HCT116 (cell line): ENCODE data around the gene DOHH. TPM values are rescaled to one million over a fixed set of nuclear protein-coding genes. Genes with fewer than 3 reads are reported as not detected.

ENCODE experiments used
- ATAC-seq: fragments of 200-7000 bp; cut with Tn5 transposase; 2 replicates; pipeline ENCODE4 v1.9.1; 2020; ENCODE audit warnings: mild to moderate bottlenecking, moderate library complexity
- BruUV-seq: library from RNA; stranded (reverse); fragments of 400-500 nt; replicated peaks from 2 replicates; lab custom pipeline; 2021; lab: Mats Ljungman, UMichigan
- CTCF ChIA-PET: fragments of 300-600 bp; sonication (Branson Sonifier 250); formaldehyde crosslinking; loops from one replicate; lab custom pipeline; 2021; ENCODE audit warnings: antibody characterized with exemption; lab: Charles Lee
- POLR2A ChIA-PET: fragments of 300-600, 350-600 bp; sonication (Branson Sonifier 250); formaldehyde crosslinking; loops from one replicate; lab custom pipeline; 2021; ENCODE audit warnings: antibody characterized with exemption; lab: Charles Lee
- RAD21 ChIA-PET, 2 experiments: fragments of 300-600 bp; sonication (Branson Sonifier 250); formaldehyde crosslinking; loops; one replicate each; lab custom pipeline; 2023; ENCODE audit warnings: low total read pairs in 2 of 2; ENCODE audit not compliant: uncharacterized antibody in 2 of 2, unreplicated experiment in 2 of 2, low non-redundant PET in 1 of 2; lab: Charles Lee
- DNase-seq: peaks from one replicate; pipeline ENCODE4 v3.0.0-alpha.2; 2010; ENCODE audit warnings: low read depth, low spot score
- H2AFZ ChIP-seq: fragments of 200-600 bp; shearing (Covaris generic), sonication (generic); 2 replicates; pipeline ENCODE4 v1.6.1; 2017; ENCODE audit warnings: low read depth, mixed run types, mixed read lengths, antibody characterized with exemption, low read length; ENCODE audit not compliant: poor library complexity, severe bottlenecking
- H3K27ac ChIP-seq: 2 replicates; pipeline ENCODE4 v1.5.1; 2012; ENCODE audit warnings: low read depth, low read length
- H3K27me3 ChIP-seq: fragments of 200-600 bp; sonication (generic); 2 replicates; pipeline ENCODE4 v1.6.1; 2016; ENCODE audit warnings: mixed run types, low read length, mixed read lengths; ENCODE audit not compliant: insufficient read depth
- H3K36me3 ChIP-seq, 2 experiments: fragments of 200-500 bp in 1 of 2; fragments of 200-600 bp in 1 of 2; sonication (Bioruptor generic) in 1 of 2; sonication (generic) in 1 of 2; 2 replicates each; pipeline versions ENCODE4 v1.5.1 to v1.6.1; 2014 to 2016; ENCODE audit warnings: low read length in 2 of 2, inconsistent platforms in 1 of 2, mixed read lengths in 1 of 2, mixed run types in 1 of 2; ENCODE audit not compliant: insufficient read depth in 2 of 2, control insufficient read depth in 1 of 2
- H3K4me1 ChIP-seq, 2 experiments: fragments of 200-600 bp in 1 of 2; sonication (generic) in 1 of 2; 2 replicates each; pipeline versions ENCODE4 v1.5.1 to v1.6.1; 2012 to 2017; ENCODE audit warnings: low read length in 2 of 2, inconsistent platforms in 1 of 2, mild to moderate bottlenecking in 1 of 2, mixed read lengths in 1 of 2, mixed run types in 1 of 2, moderate library complexity in 1 of 2; ENCODE audit not compliant: insufficient read depth in 2 of 2, control insufficient read depth in 1 of 2
- H3K4me2 ChIP-seq: fragments of 200-600 bp; sonication (generic); 2 replicates; pipeline ENCODE4 v1.6.1; 2017; ENCODE audit warnings: mixed run types, low read length, mixed read lengths
- H3K4me3 ChIP-seq, 2 experiments: fragments of 200-600 bp in 1 of 2; sonication (generic) in 1 of 2; replicated peaks in 1 of 2; 2 replicates each; pipeline ENCODE4 v1.5.1; 2011 to 2016; ENCODE audit warnings: low read length in 2 of 2, control low read depth in 1 of 2, low read depth in 1 of 2, mild to moderate bottlenecking in 1 of 2, mixed read lengths in 1 of 2, mixed run types in 1 of 2
- H3K79me2 ChIP-seq: fragments of 200-600 bp; sonication (generic); 2 replicates; pipeline ENCODE4 v1.6.1; 2017; ENCODE audit warnings: mild to moderate bottlenecking, mixed run types, low read length, moderate library complexity, mixed read lengths; ENCODE audit not compliant: insufficient read depth
- H3K9ac ChIP-seq: fragments of 200-600 bp; sonication (generic); 2 replicates; pipeline ENCODE4 v1.6.1; 2016; ENCODE audit warnings: low read length, mixed read lengths
- H3K9me2 ChIP-seq: fragments of 200-600 bp; sonication (generic), shearing (Covaris generic); 2 replicates; pipeline ENCODE4 v1.6.1; 2017; ENCODE audit warnings: mixed run types, mild to moderate bottlenecking, moderate library complexity; ENCODE audit not compliant: insufficient read depth
- H3K9me3 ChIP-seq, 2 experiments: fragments of 200-500 bp in 1 of 2; fragments of 200-600 bp in 1 of 2; sonication (Bioruptor generic) in 1 of 2; sonication (generic) in 1 of 2; 2 replicates each; pipeline ENCODE4 v1.6.1; 2014 to 2017; ENCODE audit warnings: low read length in 2 of 2, mixed read lengths in 2 of 2, inconsistent platforms in 1 of 2, low read depth in 1 of 2, mild to moderate bottlenecking in 1 of 2, mixed run types in 1 of 2, moderate library complexity in 1 of 2; ENCODE audit not compliant: control insufficient read depth in 1 of 2, insufficient read depth in 1 of 2
- H4K20me1 ChIP-seq: fragments of 200-600 bp; sonication (generic), shearing (Covaris generic); 2 replicates; pipeline ENCODE4 v1.6.1; 2017; ENCODE audit warnings: mixed run types, mild to moderate bottlenecking, moderate library complexity; ENCODE audit not compliant: insufficient read depth
- ATF3 ChIP-seq: IDR thresholded peaks from 2 replicates; pipeline ENCODE4 v1.6.1; 2012
- CBX3 ChIP-seq: IDR thresholded peaks from 2 replicates; pipeline ENCODE4 v1.6.1; 2012; ENCODE audit warnings: low read depth
- CEBPB ChIP-seq: IDR thresholded peaks from 2 replicates; pipeline ENCODE4 v1.6.1; 2012; ENCODE audit warnings: low read depth
- CTCF ChIP-seq, 3 experiments: fragments of 200-600 bp in 1 of 3; sonication (generic) in 1 of 3; IDR thresholded peaks in 2 of 3; conservative IDR thresholded peaks in 1 of 3; 2 replicates each; pipeline ENCODE4 v1.5.1; 2012 to 2017; ENCODE audit warnings: low read depth in 2 of 3, low read length in 2 of 3, antibody characterized with exemption in 1 of 3, borderline replicate concordance in 1 of 3, control low read depth in 1 of 3, mild to moderate bottlenecking in 1 of 3, mixed read lengths in 1 of 3, mixed run types in 1 of 3, moderate library complexity in 1 of 3; ENCODE audit not compliant: insufficient read depth in 1 of 3
- EGR1 ChIP-seq: IDR thresholded peaks from 2 replicates; pipeline ENCODE4 v1.6.1; 2012; ENCODE audit warnings: low read depth
- EZH2 ChIP-seq: fragments of 200-600 bp; sonication (generic); IDR thresholded peaks from 2 replicates; pipeline ENCODE4 v1.6.1; 2017; ENCODE audit warnings: antibody characterized with exemption, mixed run types
- FOSL1 ChIP-seq: IDR thresholded peaks from 2 replicates; pipeline ENCODE4 v1.6.1; 2012; ENCODE audit warnings: low read depth
- RAD21 ChIP-seq: IDR thresholded peaks from 2 replicates; pipeline ENCODE4 v1.6.1; 2012; ENCODE audit warnings: low read depth, mild to moderate bottlenecking
- SIN3A ChIP-seq: IDR thresholded peaks from 2 replicates; pipeline ENCODE4 v1.6.1; 2012; ENCODE audit warnings: low read depth
- SRF ChIP-seq: IDR thresholded peaks from 2 replicates; pipeline ENCODE4 v1.6.1; 2012; ENCODE audit warnings: low read depth
- YY1 ChIP-seq: IDR thresholded peaks from 2 replicates; pipeline ENCODE4 v1.6.1; 2011; ENCODE audit warnings: low read length, low read depth, moderate library complexity, mild to moderate bottlenecking; ENCODE audit not compliant: insufficient replicate concordance; ENCODE audit errors: extremely low read depth
- ZFX ChIP-seq: fragments of 450-650 bp; IDR thresholded peaks from 2 replicates; pipeline ENCODE4 v1.6.1; 2017
- ZNF274 ChIP-seq: fragments of 200-500 bp; sonication (Bioruptor generic); IDR thresholded peaks from 2 replicates; pipeline ENCODE4 v1.6.1; 2014; ENCODE audit warnings: mild to moderate bottlenecking, low read depth, low read length, inconsistent platforms
- intact Hi-C: fragments of 100-400 bp; cut with micrococcal nuclease; formaldehyde crosslinking; loops from 2 replicates; pipeline ENCODE4 v1.10.0; 2022
- total RNA-seq: library from RNA; stranded (reverse); gene quantifications from one replicate; pipeline ENCODE4 v1.2.1, GENCODE V29; 2021; ENCODE audit not compliant: unreplicated experiment

DOHH gene
- total RNA-seq, 1 experiment from 2014 or later = 20.9 TPM

- Histone ChIP-seq H3K36me3 (peaks cover 2 to 12% of the 10 kb centered on the region in 2 experiments; a peak in 2 of 4 replicates), H3K4me3 (no peak overlapping the region), H3K9me3 (no peaks in the 10 kb centered on the region), H3K27me3 (no peaks in the 10 kb centered on the region), H4K20me1 (no peaks in the 10 kb centered on the region), H2AFZ (no peak overlapping the region), H3K79me2 (peaks cover 95% of the 10 kb centered on the region), H3K9ac (no peak overlapping the region), H3K4me2 (no peak overlapping the region), H3K27ac (no peak overlapping the region), H3K4me1 (peaks cover 15 to 23% of the 10 kb centered on the region in 2 experiments), H3K9me2 (no peaks in the 10 kb centered on the region)
- CTCF ChIA-PET = no interaction called here
- RAD21 ChIA-PET = no interaction called here
- POLR2A ChIA-PET = no interaction called here
- TF ChIP-seq ZFX = no peak
- TF ChIP-seq YY1 = no peak
- no peak for TF ChIP-seq EZH2
- TF ChIP-seq RAD21 = no peak
- no peak for TF ChIP-seq ZNF274
- no peak for TF ChIP-seq CTCF (IDR thresholded peaks at IDR 0.05 in 2 of 3, conservative IDR thresholded peaks at IDR 0.05 in 1 of 3; ENCODE audit: borderline replicate concordance in 1 of 3, insufficient read depth in 1 of 3, low read depth in 2 of 3, low read length in 2 of 3)
- no peak for TF ChIP-seq ATF3
- TF ChIP-seq CBX3 = no peak
- TF ChIP-seq EGR1 = no peak
- TF ChIP-seq SIN3A = no peak
- TF ChIP-seq CEBPB = no peak
- TF ChIP-seq SRF = no peak
- no peak for TF ChIP-seq FOSL1
- no TSS peak for BruUV-seq
- intact Hi-C loops = no loop called here
- DNase-seq (no peak), ATAC-seq (no peak)
Measured at GRCh38 chr19:3512562-3513228, 12.2 kb upstream of the DOHH start.
